ENCODE data around the gene SPINT3. TPM values are rescaled to one million over a fixed set of nuclear protein-coding genes. Genes with fewer than 3 reads are reported as not detected.

The SPINT3 gene
- total and polyA plus RNA-seq, 12 donors, result not detected

- TF ChIP-seq CTCF (IDR thresholded peaks at IDR 0.05), result no peak
- H3K27ac ChIP-seq, result no peak overlapping the region
- peaks cover 0 to 48% (median 36%) of the 10 kb centered on the region in 7 donors for H3K27me3 ChIP-seq
- ATAC-seq, result no peak
- H3K9me3 ChIP-seq, result no peaks in the 10 kb centered on the region
- WGBS, 2 donors, result 72 to 80% methylated on average over 6 of the region's 6 CpGs
- no peak for DNase-seq
- intact Hi-C loops (cut with DNase I), result loop anchor here in 1 of 10 donors (10.0 kb wide), 1 partner anchor 312 kb away; no protein-coding TSS in a partner anchor
- H3K36me3 ChIP-seq, result no peaks in the 10 kb centered on the region
- H3K4me3 ChIP-seq, result no peak overlapping the region
- no peaks in the 10 kb centered on the region for H3K4me1 ChIP-seq
These were observed 52.5 kb downstream of the SPINT3 start for GRCh38 chr20:45462711-45463509.

Other genes with a start within 250 kb of the SPINT3 start
- not detected for gene RBPJL, start 208.8 kb downstream of the SPINT3 start, total RNA-seq
- gene RBPJL, start 208.8 kb downstream of the SPINT3 start, polyA plus RNA-seq, result under 1 TPM in 1 of 2 donors, not detected in 1; 0.06 TPM
- gene MATN4, start 207.3 kb downstream of the SPINT3 start, total RNA-seq, result under 1 TPM in 2 of 10 donors, not detected in 8; 0.24 to 0.28 TPM
- under 1 TPM in 1 of 2 donors, not detected in 1; 0.06 TPM for gene MATN4, start 207.3 kb downstream of the SPINT3 start, polyA plus RNA-seq
- gene SDC4, start 167.2 kb downstream of the SPINT3 start, total RNA-seq, result 100 to 1,000 TPM in 5 of 10 donors, 10 to 100 TPM in 5; 66.9 to 161 (median 102) TPM
- 10 to 100 TPM; 48.4 to 64.5 TPM for gene SDC4, start 167.2 kb downstream of the SPINT3 start, polyA plus RNA-seq
- gene SYS1, start 152.5 kb downstream of the SPINT3 start, total RNA-seq, result 10 to 100 TPM; 13.9 to 27.9 (median 18.2) TPM
- gene SYS1, start 152.5 kb downstream of the SPINT3 start, polyA plus RNA-seq, result 10 to 100 TPM; 11.7 to 34.5 TPM
- gene TP53TG5, start 137.3 kb downstream of the SPINT3 start, total RNA-seq, result 1 to 10 TPM in 8 of 10 donors, under 1 TPM in 2; 0.59 to 2.4 (median 1.3) TPM
- gene TP53TG5, start 137.3 kb downstream of the SPINT3 start, polyA plus RNA-seq, result 1 to 10 TPM in 1 of 2 donors, under 1 TPM in 1; 0.43 to 1.1 TPM
- 100 to 1,000 TPM; 284 to 676 (median 334) TPM for gene DBNDD2, start 107.3 kb downstream of the SPINT3 start, total RNA-seq
- 100 to 1,000 TPM; 353 to 381 TPM for gene DBNDD2, start 107.3 kb downstream of the SPINT3 start, polyA plus RNA-seq
- gene PIGT, start 99.5 kb downstream of the SPINT3 start, total RNA-seq, result 100 to 1,000 TPM; 130 to 221 (median 144) TPM
- gene PIGT, start 99.5 kb downstream of the SPINT3 start, polyA plus RNA-seq, result 100 to 1,000 TPM in 1 of 2 donors, 10 to 100 TPM in 1; 72.9 to 155 TPM
- gene WFDC2, start 45.9 kb downstream of the SPINT3 start, total RNA-seq, result 1 to 10 TPM in 1 of 10 donors, under 1 TPM in 3, not detected in 6; 0.44 to 1.6 (median 0.53) TPM
- gene WFDC2, start 45.9 kb downstream of the SPINT3 start, polyA plus RNA-seq, result under 1 TPM; 0.55 to 0.66 TPM
- gene WFDC6, start 23.9 kb upstream of the SPINT3 start, total RNA-seq, result not detected
- gene WFDC6, start 23.9 kb upstream of the SPINT3 start, polyA plus RNA-seq, result not detected
- gene EPPIN, start 31.8 kb upstream of the SPINT3 start, total RNA-seq, result not detected
- gene EPPIN, start 31.8 kb upstream of the SPINT3 start, polyA plus RNA-seq, result not detected
- gene WFDC8, start 63.7 kb upstream of the SPINT3 start, total RNA-seq, result not detected
- gene WFDC8, start 63.7 kb upstream of the SPINT3 start, polyA plus RNA-seq, result not detected
- gene WFDC10A, start 114.1 kb upstream of the SPINT3 start, total RNA-seq, result not detected
- gene WFDC10A, start 114.1 kb upstream of the SPINT3 start, polyA plus RNA-seq, result not detected
- gene WFDC9, start 115.7 kb upstream of the SPINT3 start, total RNA-seq, result not detected
- not detected for gene WFDC9, start 115.7 kb upstream of the SPINT3 start, polyA plus RNA-seq
- gene WFDC11, start 154.6 kb upstream of the SPINT3 start, total RNA-seq, result not detected
- gene WFDC11, start 154.6 kb upstream of the SPINT3 start, polyA plus RNA-seq, result not detected
- not detected for gene WFDC13, start 186.4 kb upstream of the SPINT3 start, total RNA-seq
- gene WFDC13, start 186.4 kb upstream of the SPINT3 start, polyA plus RNA-seq, result not detected
- not detected for gene WFDC10B, start 189.4 kb upstream of the SPINT3 start, total RNA-seq
- not detected for gene WFDC10B, start 189.4 kb upstream of the SPINT3 start, polyA plus RNA-seq
- gene SPINT4, start 206.7 kb upstream of the SPINT3 start, total RNA-seq, result not detected
- not detected for gene SPINT4, start 206.7 kb upstream of the SPINT3 start, polyA plus RNA-seq